Measurements from ENCODE around the gene COPA.

COPA gene

GRCh38 chr1:160344936-160345335 lies 1.9 kb upstream of the COPA start:
- peaks cover 13 to 32% of the 10 kb centered on the region in 2 donors for H3K4me1 ChIP-seq (ENCODE audit: control insufficient read depth in 1 of 2, insufficient read depth in 2 of 2, low read length in 2 of 2)
- peak overlapping the region in 1 of 2 donors; percentile 100 for H3K4me3 ChIP-seq (ENCODE audit: low read depth in 1 of 2, low read length in 2 of 2)
- no peak overlapping the region for H3K27ac ChIP-seq (ENCODE audit: low read length)
- peaks cover 22 to 44% of the 10 kb centered on the region in 2 donors for H3K36me3 ChIP-seq (ENCODE audit: control insufficient read depth in 1 of 2, insufficient read depth in 2 of 2, low read length in 2 of 2)
- no peaks in the 10 kb centered on the region for H3K9me3 ChIP-seq (ENCODE audit: control insufficient read depth in 1 of 2, low read length in 2 of 2)
- H3K27me3 ChIP-seq (ENCODE audit: low read depth, low read length), result no peaks in the 10 kb centered on the region

GRCh38 chr1:160344241-160344640 lies 1.2 kb upstream of the COPA start:
- H3K27ac ChIP-seq (ENCODE audit: low read length), result peak overlapping the region; percentile 98
- no peaks in the 10 kb centered on the region for H3K27me3 ChIP-seq (ENCODE audit: low read depth, low read length)
- peaks cover 22 to 44% of the 10 kb centered on the region in 2 donors for H3K36me3 ChIP-seq (ENCODE audit: control insufficient read depth in 1 of 2, insufficient read depth in 2 of 2, low read length in 2 of 2)
- H3K9me3 ChIP-seq (ENCODE audit: control insufficient read depth in 1 of 2, low read length in 2 of 2), result no peaks in the 10 kb centered on the region
- peak overlapping the region; percentile 97 to 100 for H3K4me3 ChIP-seq (ENCODE audit: low read depth in 1 of 2, low read length in 2 of 2)
- peaks cover 13 to 36% of the 10 kb centered on the region in 2 donors for H3K4me1 ChIP-seq (ENCODE audit: control insufficient read depth in 1 of 2, insufficient read depth in 2 of 2, low read length in 2 of 2)

DNA sequence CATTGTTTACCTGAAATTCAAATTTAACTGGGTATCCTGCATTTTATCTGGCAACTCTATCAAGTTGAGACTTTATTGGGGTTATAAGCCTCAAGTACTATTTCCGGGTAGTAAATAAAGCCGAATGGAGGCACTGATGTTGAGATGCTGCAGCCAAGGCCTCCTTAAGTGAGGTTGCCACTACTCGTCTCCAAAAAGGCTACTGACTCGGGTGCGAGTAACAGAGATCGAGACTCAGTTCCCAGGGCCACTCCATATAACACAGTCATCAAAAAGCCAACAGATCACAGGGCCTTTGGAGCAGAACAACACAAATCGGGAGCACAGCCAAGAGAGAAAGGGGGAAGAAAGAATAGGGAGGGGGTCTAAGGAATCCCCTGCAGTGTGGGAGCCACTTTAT lies 524 bp downstream of the COPA start:
- Histone ChIP-seq H3K9me3 (ENCODE audit: control insufficient read depth in 1 of 2, low read length in 2 of 2) (no peaks in the 10 kb centered on the region), H3K27me3 (ENCODE audit: low read depth, low read length) (no peaks in the 10 kb centered on the region), H3K4me1 (ENCODE audit: control insufficient read depth in 1 of 2, insufficient read depth in 2 of 2, low read length in 2 of 2) (peaks cover 13 to 36% of the 10 kb centered on the region in 2 donors), H3K27ac (ENCODE audit: low read length) (peak overlapping the region; percentile 98), H3K4me3 (ENCODE audit: low read depth in 1 of 2, low read length in 2 of 2) (peak overlapping the region; percentile 97 to 100), H3K36me3 (ENCODE audit: control insufficient read depth in 1 of 2, insufficient read depth in 2 of 2, low read length in 2 of 2) (peaks cover 29 to 44% of the 10 kb centered on the region in 2 donors)

- H3K27me3 ChIP-seq (ENCODE audit: low read depth, low read length), result no peaks in the 10 kb centered on the region
- peaks cover 32 to 40% of the 10 kb centered on the region in 2 donors for H3K36me3 ChIP-seq (ENCODE audit: control insufficient read depth in 1 of 2, insufficient read depth in 2 of 2, low read length in 2 of 2)
- peaks cover 13 to 36% of the 10 kb centered on the region in 2 donors for H3K4me1 ChIP-seq (ENCODE audit: control insufficient read depth in 1 of 2, insufficient read depth in 2 of 2, low read length in 2 of 2)
- no peak overlapping the region for H3K27ac ChIP-seq (ENCODE audit: low read length)
- peak overlapping the region; percentile 16 to 97 for H3K4me3 ChIP-seq (ENCODE audit: low read depth in 1 of 2, low read length in 2 of 2)
- H3K9me3 ChIP-seq (ENCODE audit: control insufficient read depth in 1 of 2, low read length in 2 of 2), result no peaks in the 10 kb centered on the region
Measured at GRCh38 chr1:160340866-160341265, 2.2 kb downstream of the COPA start.

GRCh38 chr1:160340146-160340545 lies 2.9 kb downstream of the COPA start:
- peaks cover 33 to 34% of the 10 kb centered on the region in 2 donors for H3K36me3 ChIP-seq (ENCODE audit: control insufficient read depth in 1 of 2, insufficient read depth in 2 of 2, low read length in 2 of 2)
- H3K4me3 ChIP-seq (ENCODE audit: low read depth in 1 of 2, low read length in 2 of 2), result no peak overlapping the region
- H3K27ac ChIP-seq (ENCODE audit: low read length), result no peak overlapping the region
- H3K27me3 ChIP-seq (ENCODE audit: low read depth, low read length), result no peaks in the 10 kb centered on the region
- peaks cover 13 to 36% of the 10 kb centered on the region in 2 donors for H3K4me1 ChIP-seq (ENCODE audit: control insufficient read depth in 1 of 2, insufficient read depth in 2 of 2, low read length in 2 of 2)
- no peaks in the 10 kb centered on the region for H3K9me3 ChIP-seq (ENCODE audit: control insufficient read depth in 1 of 2, low read length in 2 of 2)

DNA sequence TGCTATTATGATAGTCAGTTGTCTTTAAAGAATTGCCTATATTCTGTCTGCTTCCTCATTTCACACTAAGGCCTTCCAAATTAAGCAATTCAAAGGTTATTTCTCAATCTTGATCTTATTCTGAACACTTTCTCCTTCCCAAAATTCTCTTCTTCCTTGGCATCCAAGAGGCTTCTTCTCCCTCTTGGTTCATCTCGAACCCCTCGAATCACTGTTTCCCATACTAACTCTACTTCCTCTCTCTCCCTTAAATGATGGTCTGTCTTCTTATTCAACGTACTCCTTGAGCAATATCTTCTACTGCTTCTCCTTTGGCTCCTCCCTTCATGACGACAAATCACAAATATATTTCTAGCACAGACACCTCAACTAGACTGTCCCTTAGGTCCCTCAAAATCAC lies 4.5 kb downstream of the COPA start:
- H3K4me1 ChIP-seq (ENCODE audit: control insufficient read depth in 1 of 2, insufficient read depth in 2 of 2, low read length in 2 of 2), result peaks cover 8 to 22% of the 10 kb centered on the region in 2 donors
- no peaks in the 10 kb centered on the region for H3K27me3 ChIP-seq (ENCODE audit: low read depth, low read length)
- H3K36me3 ChIP-seq (ENCODE audit: control insufficient read depth in 1 of 2, insufficient read depth in 2 of 2, low read length in 2 of 2), result peaks cover 47% of the 10 kb centered on the region in 2 donors
- no peak overlapping the region for H3K4me3 ChIP-seq (ENCODE audit: low read depth in 1 of 2, low read length in 2 of 2)
- H3K9me3 ChIP-seq (ENCODE audit: control insufficient read depth in 1 of 2, low read length in 2 of 2), result no peaks in the 10 kb centered on the region
- no peak overlapping the region for H3K27ac ChIP-seq (ENCODE audit: low read length)

DNA sequence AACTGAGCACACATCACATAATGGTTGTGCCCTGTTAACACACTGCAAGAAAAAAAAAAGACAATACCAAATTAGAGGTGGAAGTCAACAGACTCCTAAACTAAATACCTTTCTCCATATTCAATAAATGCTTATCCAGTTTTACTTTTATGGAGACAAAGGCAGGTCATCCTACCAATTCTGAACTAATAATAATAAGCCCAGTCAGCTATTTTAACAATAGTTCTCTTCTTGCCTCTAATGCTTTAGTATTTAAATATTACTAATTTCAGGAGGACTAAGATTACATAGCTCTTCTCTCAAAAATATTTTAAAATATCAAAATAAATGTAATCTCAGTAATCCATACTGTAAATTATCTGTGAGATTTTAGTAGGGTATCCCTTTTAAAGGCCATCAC lies 10.5 kb downstream of the COPA start:
- Histone ChIP-seq H3K36me3 (ENCODE audit: control insufficient read depth in 1 of 2, insufficient read depth in 2 of 2, low read length in 2 of 2) (peaks cover 62 to 76% of the 10 kb centered on the region in 2 donors), H3K27me3 (ENCODE audit: low read depth, low read length) (no peaks in the 10 kb centered on the region), H3K4me1 (ENCODE audit: control insufficient read depth in 1 of 2, insufficient read depth in 2 of 2, low read length in 2 of 2) (no peaks in the 10 kb centered on the region), H3K4me3 (ENCODE audit: low read depth in 1 of 2, low read length in 2 of 2) (no peak overlapping the region), H3K9me3 (ENCODE audit: control insufficient read depth in 1 of 2, low read length in 2 of 2) (no peaks in the 10 kb centered on the region), H3K27ac (ENCODE audit: low read length) (no peak overlapping the region)

DNA sequence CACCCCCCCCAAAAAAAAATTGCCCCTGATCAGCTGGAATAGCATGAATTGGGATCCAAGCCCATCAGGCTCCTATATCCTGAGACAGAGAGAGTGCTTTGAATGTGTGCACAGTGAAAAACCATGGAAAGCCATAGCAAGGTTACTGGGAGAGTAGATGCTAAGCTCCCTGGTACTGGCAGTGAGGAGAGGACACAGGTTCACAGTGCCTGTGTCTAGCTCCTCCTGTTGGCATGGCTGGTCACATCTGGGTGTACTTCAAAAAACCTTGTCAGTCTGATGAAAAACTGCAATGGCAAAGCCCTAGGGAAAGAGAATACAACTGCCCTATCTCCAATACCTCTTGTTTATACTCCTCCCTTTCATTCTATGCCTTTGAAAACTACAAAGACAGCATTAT lies 12.9 kb downstream of the COPA start:
- H3K27ac ChIP-seq (ENCODE audit: low read length), result no peak overlapping the region
- H3K9me3 ChIP-seq (ENCODE audit: control insufficient read depth in 1 of 2, low read length in 2 of 2), result no peaks in the 10 kb centered on the region
- no peaks in the 10 kb centered on the region for H3K27me3 ChIP-seq (ENCODE audit: low read depth, low read length)
- no peaks in the 10 kb centered on the region for H3K4me1 ChIP-seq (ENCODE audit: control insufficient read depth in 1 of 2, insufficient read depth in 2 of 2, low read length in 2 of 2)
- H3K4me3 ChIP-seq (ENCODE audit: low read depth in 1 of 2, low read length in 2 of 2), result no peak overlapping the region
- H3K36me3 ChIP-seq (ENCODE audit: control insufficient read depth in 1 of 2, insufficient read depth in 2 of 2, low read length in 2 of 2), result peaks cover 76 to 87% of the 10 kb centered on the region in 2 donors

GRCh38 chr1:160328184-160328583 lies 14.9 kb downstream of the COPA start:
- Histone ChIP-seq H3K4me1 (ENCODE audit: control insufficient read depth in 1 of 2, insufficient read depth in 2 of 2, low read length in 2 of 2) (no peaks in the 10 kb centered on the region), H3K27me3 (ENCODE audit: low read depth, low read length) (no peaks in the 10 kb centered on the region), H3K27ac (ENCODE audit: low read length) (no peak overlapping the region), H3K9me3 (ENCODE audit: control insufficient read depth in 1 of 2, low read length in 2 of 2) (no peaks in the 10 kb centered on the region), H3K4me3 (ENCODE audit: low read depth in 1 of 2, low read length in 2 of 2) (no peak overlapping the region), H3K36me3 (ENCODE audit: control insufficient read depth in 1 of 2, insufficient read depth in 2 of 2, low read length in 2 of 2) (peaks cover 60 to 87% of the 10 kb centered on the region in 2 donors)

DNA sequence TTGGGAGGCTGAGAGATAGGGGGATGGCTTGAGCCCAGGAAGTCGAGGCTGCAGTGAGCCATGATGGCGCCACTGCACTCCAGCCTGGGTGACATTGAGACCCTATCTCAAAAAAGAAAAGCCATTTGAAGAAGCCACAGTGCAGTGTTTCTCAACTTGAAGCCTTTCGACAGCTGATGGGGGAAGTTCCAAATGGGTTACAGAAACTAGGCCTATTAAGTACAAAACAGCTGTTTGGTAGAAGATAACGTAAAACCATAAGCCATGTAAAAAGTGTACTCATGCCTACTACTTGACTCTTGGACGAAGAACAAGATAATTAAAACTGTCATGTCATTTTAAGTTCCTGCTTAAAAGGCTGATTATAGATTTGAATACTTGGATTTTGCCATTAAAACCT lies 16.6 kb downstream of the COPA start:
- H3K27me3 ChIP-seq (ENCODE audit: low read depth, low read length), result no peaks in the 10 kb centered on the region
- no peak overlapping the region for H3K4me3 ChIP-seq (ENCODE audit: low read depth in 1 of 2, low read length in 2 of 2)
- H3K27ac ChIP-seq (ENCODE audit: low read length), result no peak overlapping the region
- peaks cover 54 to 85% of the 10 kb centered on the region in 2 donors for H3K36me3 ChIP-seq (ENCODE audit: control insufficient read depth in 1 of 2, insufficient read depth in 2 of 2, low read length in 2 of 2)
- H3K4me1 ChIP-seq (ENCODE audit: control insufficient read depth in 1 of 2, insufficient read depth in 2 of 2, low read length in 2 of 2), result no peaks in the 10 kb centered on the region
- H3K9me3 ChIP-seq (ENCODE audit: control insufficient read depth in 1 of 2, low read length in 2 of 2), result no peaks in the 10 kb centered on the region

DNA sequence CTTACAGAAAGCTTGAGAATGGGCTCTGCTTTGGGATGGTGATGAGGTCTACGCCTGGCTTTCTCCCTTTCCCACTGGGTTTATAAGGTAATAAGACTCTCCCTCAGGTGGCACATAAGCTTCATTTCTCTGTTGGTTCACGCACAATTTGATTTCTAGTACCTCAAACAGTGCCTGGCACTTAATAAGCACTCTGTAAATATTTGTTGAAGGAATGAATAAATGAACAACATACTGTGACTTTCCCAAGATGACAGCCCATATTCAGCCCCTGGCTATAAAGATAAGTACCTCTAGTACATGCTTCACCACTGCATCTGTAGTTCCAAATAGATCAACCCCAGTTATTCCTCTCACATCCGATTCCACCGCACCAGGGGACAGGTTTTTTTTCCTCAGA lies 17.8 kb downstream of the COPA start:
- Histone ChIP-seq H3K4me1 (ENCODE audit: control insufficient read depth in 1 of 2, insufficient read depth in 2 of 2, low read length in 2 of 2) (no peaks in the 10 kb centered on the region), H3K36me3 (ENCODE audit: control insufficient read depth in 1 of 2, insufficient read depth in 2 of 2, low read length in 2 of 2) (peaks cover 48 to 76% of the 10 kb centered on the region in 2 donors), H3K27me3 (ENCODE audit: low read depth, low read length) (no peaks in the 10 kb centered on the region), H3K27ac (ENCODE audit: low read length) (no peak overlapping the region), H3K4me3 (ENCODE audit: low read depth in 1 of 2, low read length in 2 of 2) (no peak overlapping the region), H3K9me3 (ENCODE audit: control insufficient read depth in 1 of 2, low read length in 2 of 2) (no peaks in the 10 kb centered on the region)

DNA sequence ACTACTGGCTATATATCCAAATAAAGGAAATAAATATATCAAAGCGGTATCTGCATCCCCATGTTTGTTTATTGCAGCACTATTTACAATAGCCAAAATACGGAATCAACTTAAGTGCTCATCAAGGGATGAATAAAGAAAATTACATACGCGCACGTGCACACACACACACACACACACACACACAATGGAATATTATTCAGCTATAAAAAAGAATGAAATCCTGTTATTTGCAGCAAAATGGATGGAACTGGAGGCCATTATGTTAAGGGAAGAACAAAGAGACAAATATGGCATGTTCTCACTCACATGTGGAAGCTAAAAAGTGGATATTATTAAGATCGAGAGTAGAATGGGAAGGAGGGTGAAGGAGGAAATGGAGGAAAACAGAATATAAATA lies 20.2 kb downstream of the COPA start:
- Histone ChIP-seq H3K36me3 (ENCODE audit: control insufficient read depth in 1 of 2, insufficient read depth in 2 of 2, low read length in 2 of 2) (peaks cover 27 to 60% of the 10 kb centered on the region in 2 donors), H3K4me1 (ENCODE audit: control insufficient read depth in 1 of 2, insufficient read depth in 2 of 2, low read length in 2 of 2) (no peaks in the 10 kb centered on the region), H3K27ac (ENCODE audit: low read length) (no peak overlapping the region), H3K4me3 (ENCODE audit: low read depth in 1 of 2, low read length in 2 of 2) (no peak overlapping the region), H3K9me3 (ENCODE audit: control insufficient read depth in 1 of 2, low read length in 2 of 2) (no peaks in the 10 kb centered on the region), H3K27me3 (ENCODE audit: low read depth, low read length) (no peaks in the 10 kb centered on the region)

Data from muscle layer of duodenum (tissue), 2 donors.